NCI-H524 (cell line): Measurements from ENCODE around the gene BTRC.

ENCODE experiments used
- DNase-seq, 2 experiments: peaks; one replicate each; lab custom pipeline; 2025; lab: John Stamatoyannopoulos, UW

The BTRC gene

GRCh38 chr10:101444058-101444898, 90.3 kb downstream of the BTRC start:
- DNase-seq = no peak

- no peak for DNase-seq
These were observed 92.1 kb downstream of the BTRC start for GRCh38 chr10:101446071-101446470.

- no peak for DNase-seq
These were observed 93.0 kb downstream of the BTRC start for GRCh38 chr10:101446947-101447346.

GRCh38 chr10:101447477-101447876, 93.5 kb downstream of the BTRC start:
- DNase-seq = no peak

GRCh38 chr10:101450277-101451080, 96.5 kb downstream of the BTRC start:
- no peak for DNase-seq

GRCh38 chr10:101451261-101451660, 97.3 kb downstream of the BTRC start:
- DNase-seq = no peak

- DNase-seq = peak; percentile 27 to 46
These were observed 97.7 kb downstream of the BTRC start for GRCh38 chr10:101451667-101452069.

GRCh38 chr10:101452176-101452575, 98.2 kb downstream of the BTRC start:
- peak in 1 of 2 experiments; percentile 27 for DNase-seq

GRCh38 chr10:101452593-101452992, 98.6 kb downstream of the BTRC start:
- no peak for DNase-seq

GRCh38 chr10:101453318-101453717, 99.4 kb downstream of the BTRC start:
- no peak for DNase-seq

- DNase-seq = peak in 1 of 2 experiments; percentile 26
These were observed 100.1 kb downstream of the BTRC start for GRCh38 chr10:101453791-101454718.

GRCh38 chr10:101458869-101459268, 104.9 kb downstream of the BTRC start:
- no peak for DNase-seq

GRCh38 chr10:101464082-101464481, 110.1 kb downstream of the BTRC start:
- no peak for DNase-seq

- DNase-seq = peak in 1 of 2 experiments; percentile 22
These were observed 110.6 kb downstream of the BTRC start for GRCh38 chr10:101464599-101464998.

- no peak for DNase-seq
These were observed 112.3 kb downstream of the BTRC start for GRCh38 chr10:101466016-101466912.

- DNase-seq = peak in 1 of 2 experiments; percentile 52
These were observed 113.4 kb downstream of the BTRC start for GRCh38 chr10:101467286-101467770.

GRCh38 chr10:101468159-101468558, 114.2 kb downstream of the BTRC start:
- no peak for DNase-seq

GRCh38 chr10:101476383-101476782, 122.4 kb downstream of the BTRC start:
- no peak for DNase-seq

- DNase-seq = no peak
These were observed 125.0 kb downstream of the BTRC start for GRCh38 chr10:101478956-101479355.

GRCh38 chr10:101481256-101481655, 127.3 kb downstream of the BTRC start:
- DNase-seq = no peak

- DNase-seq = no peak
These were observed 128.6 kb downstream of the BTRC start for GRCh38 chr10:101482568-101482967.
